AG04450 (cell line): ENCODE data around the gene UFSP2. TPM values are rescaled to one million over a fixed set of nuclear protein-coding genes. Genes with fewer than 3 reads are reported as not detected.

Experiments used
- CTCF ChIA-PET: fragments of 300-600, 350-600 bp; formaldehyde crosslinking; extraction: SDS; loops from one replicate; lab custom pipeline; 2022; ENCODE audit warnings: antibody characterized with exemption, inconsistent platforms; lab: Charles Lee
- POLR2A ChIA-PET: fragments of 350-600 bp; formaldehyde crosslinking; extraction: SDS; loops from one replicate; lab custom pipeline; 2021; ENCODE audit warnings: antibody characterized with exemption, inconsistent platforms; lab: Yijun Ruan, JAX
- DNase-seq: peaks from one replicate; pipeline ENCODE4 v3.0.0-alpha.2; 2011; ENCODE audit warnings: low read depth, low spot score
- H3K27ac ChIP-seq: one replicate; pipeline ENCODE4 v1.5.1; 2012; ENCODE audit warnings: low read depth, low read length, control low read depth
- H3K27me3 ChIP-seq: one replicate; pipeline ENCODE4 v1.6.0; 2012; ENCODE audit warnings: low read length; ENCODE audit not compliant: control insufficient read depth, insufficient read depth
- H3K4me3 ChIP-seq: 2 replicates; pipeline ENCODE4 v1.5.1; 2011; ENCODE audit warnings: mild to moderate bottlenecking, low read depth, low read length, control low read depth
- H3K9me3 ChIP-seq: 2 replicates; pipeline ENCODE4 v1.5.1; 2012; ENCODE audit warnings: low read length; ENCODE audit not compliant: control insufficient read depth, insufficient read depth
- polyA plus RNA-seq: library from polyadenylated mRNA; depleted of rRNA; stranded (reverse); fragments of >200 nt; gene quantifications from 2 replicates; pipeline ENCODE4 v1.2.3, GENCODE V29; 2011
- TF ChIP-seq, protein P1 (sequence below): IDR thresholded peaks from 2 replicates; pipeline ENCODE4 v1.5.1; 2011; ENCODE audit warnings: low read depth, low read length, control low read depth, inconsistent platforms

The UFSP2 gene
- polyA plus RNA-seq, 1 experiment = 54.1 TPM

DNA sequence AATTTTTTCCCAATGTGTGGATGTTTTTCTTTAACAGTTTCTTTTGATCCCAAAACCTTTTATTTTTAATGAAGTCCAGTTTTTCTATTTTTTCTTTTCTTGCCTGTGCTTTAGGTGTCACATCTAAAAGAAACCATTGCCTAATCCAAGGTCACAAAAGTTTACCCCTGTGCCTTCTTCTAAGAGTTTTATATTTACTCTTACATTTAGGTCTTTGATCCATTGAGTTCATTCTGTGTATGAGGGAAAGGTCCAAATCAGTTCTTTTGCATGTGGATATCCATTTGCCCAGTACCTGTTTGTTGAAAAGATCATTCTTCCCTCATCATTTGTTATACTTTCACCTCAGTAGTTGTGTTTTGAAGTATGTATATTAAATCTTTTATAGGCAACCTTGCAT, 43.0 kb downstream of the UFSP2 start:
- CTCF ChIA-PET = no interaction called here

DNA sequence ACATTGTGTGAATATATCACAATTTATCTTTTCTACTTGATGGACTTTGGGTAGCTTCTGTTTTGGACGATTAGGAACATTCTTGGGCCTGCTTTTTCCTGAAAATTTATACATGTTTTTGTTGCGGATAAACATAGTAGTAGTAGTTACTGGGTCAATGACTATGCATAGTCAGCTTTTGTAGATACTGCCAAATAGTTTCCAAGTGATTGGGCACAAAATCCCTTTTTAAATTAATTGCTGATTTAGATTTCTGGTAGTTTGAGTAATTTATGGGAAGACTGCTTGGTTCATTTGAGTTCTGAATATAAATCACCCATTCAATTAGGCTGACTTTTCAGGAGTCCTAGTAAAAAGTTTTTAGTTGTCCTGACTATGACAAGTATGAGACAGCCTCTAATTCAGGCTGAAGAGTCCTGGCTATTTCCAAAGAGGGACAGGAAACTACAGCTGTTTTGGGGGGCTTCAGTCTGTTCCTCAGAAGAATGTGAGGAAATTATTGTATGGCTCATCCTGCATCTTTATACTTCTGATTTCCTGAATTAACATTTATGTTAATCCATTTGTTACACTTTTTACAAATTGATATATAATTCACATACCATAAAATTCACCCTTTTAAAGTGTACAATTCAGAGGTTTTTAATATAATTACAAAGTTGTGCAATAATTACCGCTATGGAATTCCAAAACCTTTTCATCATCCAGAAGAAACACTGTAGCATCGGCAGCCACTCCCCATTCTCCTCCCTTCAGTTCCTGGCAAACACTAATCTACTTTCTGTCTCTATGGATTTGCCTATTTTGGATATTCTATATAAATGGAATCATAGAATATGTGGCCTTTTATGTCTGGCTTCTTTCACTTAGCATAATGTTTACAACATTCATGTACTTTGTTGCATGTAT, 44.2 kb downstream of the UFSP2 start:
- no peak overlapping the region for H3K4me3 ChIP-seq
- no peak for DNase-seq
- no peak overlapping the region for H3K27ac ChIP-seq
- no peaks in the 10 kb centered on the region; the same call in 1 of the 2 replicates for H3K9me3 ChIP-seq
- CTCF ChIA-PET = no interaction called here
- POLR2A ChIA-PET = interaction anchor here (0.5 kb wide), 2 partner anchors 8 to 48 kb away, joined by 3 to 6 read pairs; no protein-coding TSS in a partner anchor
- TF ChIP-seq, protein P1, sequence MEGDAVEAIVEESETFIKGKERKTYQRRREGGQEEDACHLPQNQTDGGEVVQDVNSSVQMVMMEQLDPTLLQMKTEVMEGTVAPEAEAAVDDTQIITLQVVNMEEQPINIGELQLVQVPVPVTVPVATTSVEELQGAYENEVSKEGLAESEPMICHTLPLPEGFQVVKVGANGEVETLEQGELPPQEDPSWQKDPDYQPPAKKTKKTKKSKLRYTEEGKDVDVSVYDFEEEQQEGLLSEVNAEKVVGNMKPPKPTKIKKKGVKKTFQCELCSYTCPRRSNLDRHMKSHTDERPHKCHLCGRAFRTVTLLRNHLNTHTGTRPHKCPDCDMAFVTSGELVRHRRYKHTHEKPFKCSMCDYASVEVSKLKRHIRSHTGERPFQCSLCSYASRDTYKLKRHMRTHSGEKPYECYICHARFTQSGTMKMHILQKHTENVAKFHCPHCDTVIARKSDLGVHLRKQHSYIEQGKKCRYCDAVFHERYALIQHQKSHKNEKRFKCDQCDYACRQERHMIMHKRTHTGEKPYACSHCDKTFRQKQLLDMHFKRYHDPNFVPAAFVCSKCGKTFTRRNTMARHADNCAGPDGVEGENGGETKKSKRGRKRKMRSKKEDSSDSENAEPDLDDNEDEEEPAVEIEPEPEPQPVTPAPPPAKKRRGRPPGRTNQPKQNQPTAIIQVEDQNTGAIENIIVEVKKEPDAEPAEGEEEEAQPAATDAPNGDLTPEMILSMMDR = no peak
- H3K27me3 ChIP-seq = no peaks in the 10 kb centered on the region

More for the DNA sequence above, 43.0 kb downstream of the UFSP2 start:
- TF ChIP-seq, protein P1 = no peak
- POLR2A ChIA-PET = no interaction called here
- Histone ChIP-seq H3K4me3 (no peak overlapping the region), H3K27me3 (no peaks in the 10 kb centered on the region), H3K27ac (no peak overlapping the region), H3K9me3 (no peaks in the 10 kb centered on the region; the same call in 1 of the 2 replicates)
- no peak for DNase-seq

- no peak for DNase-seq
- CTCF ChIA-PET = interaction anchor here (0.9 to 1.6 kb wide), 2 partner anchors 197 to 341 kb away, joined by 3 read pairs; no protein-coding TSS in a partner anchor
- Histone ChIP-seq H3K4me3 (no peak overlapping the region), H3K9me3 (no peaks in the 10 kb centered on the region; the same call in 1 of the 2 replicates), H3K27me3 (no peaks in the 10 kb centered on the region), H3K27ac (no peak overlapping the region)
- TF ChIP-seq, protein P1 = no peak
- POLR2A ChIA-PET = no interaction called here
Measured at GRCh38 chr4:185380320-185380719, 45.4 kb downstream of the UFSP2 start.

DNA sequence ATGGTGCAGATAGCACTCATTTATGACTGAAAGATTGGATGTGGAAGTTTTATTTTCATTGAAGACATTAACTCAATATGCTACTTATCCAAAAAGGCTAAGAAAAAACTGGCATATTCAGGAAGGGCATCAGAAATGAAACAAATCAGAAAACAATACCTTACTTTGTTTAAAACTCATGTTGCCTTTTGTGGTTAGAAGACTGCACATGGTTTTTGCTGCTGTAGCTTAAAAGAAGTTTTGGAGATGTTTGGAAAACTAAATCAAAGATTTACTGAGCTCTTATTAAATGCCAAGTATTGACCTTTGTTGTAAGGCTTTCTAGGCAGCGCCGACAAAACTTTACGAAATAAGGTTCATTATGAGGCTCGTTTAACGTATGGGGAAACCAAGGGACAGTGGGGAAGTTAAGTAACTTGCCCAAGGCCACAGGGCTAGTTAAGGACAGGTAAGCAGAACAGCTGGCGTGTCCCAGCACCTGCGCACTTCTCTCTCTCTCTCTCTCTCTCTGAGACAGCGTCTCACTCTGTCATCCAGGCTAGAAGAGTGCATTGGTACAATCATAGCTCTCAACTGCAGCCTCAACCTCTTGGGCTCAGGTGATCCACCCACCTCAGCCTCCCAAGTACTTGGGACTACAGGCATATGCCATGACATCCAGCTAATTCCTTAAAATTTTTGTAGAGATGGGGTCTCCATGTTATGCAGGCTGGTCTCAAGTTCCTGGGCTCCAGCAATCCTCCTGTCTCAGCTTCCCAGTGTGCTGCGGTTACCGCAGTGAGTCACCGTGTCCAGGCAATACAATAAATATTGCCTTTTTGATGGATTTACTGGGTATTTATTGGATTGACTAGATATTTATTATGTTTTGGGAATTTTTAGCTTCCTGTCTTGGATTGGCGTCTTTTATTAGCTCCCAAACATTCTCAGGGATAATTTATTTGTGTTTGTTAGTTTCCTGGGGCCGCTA, 46.2 kb downstream of the UFSP2 start:
- no peaks in the 10 kb centered on the region; the same call in 1 of the 2 replicates for H3K9me3 ChIP-seq
- ChIA-PET POLR2A (no interaction called here), CTCF (interaction anchor here (0.6 to 1.6 kb wide), 4 partner anchors 182 to 340 kb away, joined by 3 to 4 read pairs (median 3); no protein-coding TSS in a partner anchor)
- DNase-seq = no peak
- H3K4me3 ChIP-seq = no peak overlapping the region
- H3K27ac ChIP-seq = no peak overlapping the region
- H3K27me3 ChIP-seq = no peaks in the 10 kb centered on the region
- TF ChIP-seq, protein P1 = no peak
